Stimulated activated naive B cell treated with anti-CD40 and anti-IgM and Interleukin-4, amounts not matched to agents 10 μg/mL and 1 μg/mL and 100 μg/mL, for 72 hours (primary cell): ENCODE measurements around the gene C1orf159.

Experiments
- ATAC-seq, 2 donors: fragments of 150-1000 bp; cut with Tn5 transposase; replicated peaks; 2 replicates each; pipeline ENCODE4 v1.10.0; 2021; ENCODE audit warnings: moderate library complexity in 1 of 2
- DNase-seq: peaks from one replicate; pipeline ENCODE4 v3.0.0; 2021
- H3K27ac Mint-ChIP-seq: one replicate; pipeline ENCODE4 v1.8.0; 2022; ENCODE audit warnings: mild to moderate bottlenecking, mixed read lengths
- H3K27me3 Mint-ChIP-seq, 2 donors: one replicate each; pipeline ENCODE4 v1.8.0; 2022; ENCODE audit warnings: mixed read lengths in 2 of 2
- H3K36me3 Mint-ChIP-seq, 2 donors: one replicate each; pipeline ENCODE4 v1.8.0; 2022; ENCODE audit warnings: mixed read lengths in 2 of 2, mild to moderate bottlenecking in 1 of 2
- H3K4me1 Mint-ChIP-seq, 2 donors: one replicate each; pipeline ENCODE4 v1.8.0; 2022; ENCODE audit warnings: mixed read lengths in 2 of 2, mild to moderate bottlenecking in 1 of 2
- H3K4me3 Mint-ChIP-seq, 2 donors: one replicate each; pipeline ENCODE4 v1.8.0; 2022; ENCODE audit warnings: mild to moderate bottlenecking in 2 of 2, mixed read lengths in 2 of 2, moderate library complexity in 1 of 2
- H3K9me3 Mint-ChIP-seq, 2 donors: one replicate each; pipeline ENCODE4 v1.8.0; 2022; ENCODE audit warnings: mixed read lengths in 2 of 2, mild to moderate bottlenecking in 1 of 2

The C1orf159 gene

DNA sequence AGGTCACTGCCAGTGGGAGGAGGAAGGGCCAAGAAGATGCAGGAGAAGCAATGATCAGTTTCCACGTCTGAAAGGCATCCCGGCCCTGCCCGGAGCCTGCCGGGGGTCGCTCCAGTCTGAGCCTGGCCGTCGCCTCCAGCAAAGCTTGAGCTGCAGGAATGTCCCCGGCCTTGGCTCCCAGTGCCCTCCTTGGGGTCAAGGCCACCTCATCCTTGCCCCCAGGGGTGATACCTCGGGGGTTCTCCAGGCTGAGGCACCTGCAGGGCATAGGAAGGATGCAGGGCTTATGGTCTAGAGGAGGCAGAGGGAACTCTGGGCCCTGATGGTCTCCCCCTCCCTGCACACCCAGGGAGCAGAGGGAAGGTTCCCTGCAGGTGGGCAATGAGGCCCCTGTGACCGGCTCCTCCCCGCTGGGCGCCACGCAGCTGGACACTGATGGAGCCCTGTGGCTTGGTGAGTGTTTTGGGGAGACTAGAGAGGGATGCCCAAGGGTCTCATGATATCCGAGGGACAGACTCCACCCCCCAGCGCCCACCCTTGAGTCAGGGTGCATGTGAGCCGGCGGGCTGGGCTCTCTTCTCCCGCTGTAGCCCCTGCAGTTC lies 61.7 kb downstream of the C1orf159 start:
- H3K27me3 Mint-ChIP-seq, result peaks cover 14 to 32% of the 10 kb centered on the region in 2 donors
- DNase-seq (no peak), ATAC-seq (no peak)
- no peak overlapping the region for H3K4me3 Mint-ChIP-seq
- no peak overlapping the region for H3K27ac Mint-ChIP-seq
- peaks cover 32 to 42% of the 10 kb centered on the region in 2 donors for H3K36me3 Mint-ChIP-seq
- H3K4me1 Mint-ChIP-seq, result peaks cover 12 to 14% of the 10 kb centered on the region in 2 donors
- H3K9me3 Mint-ChIP-seq, result no peaks in the 10 kb centered on the region

DNA sequence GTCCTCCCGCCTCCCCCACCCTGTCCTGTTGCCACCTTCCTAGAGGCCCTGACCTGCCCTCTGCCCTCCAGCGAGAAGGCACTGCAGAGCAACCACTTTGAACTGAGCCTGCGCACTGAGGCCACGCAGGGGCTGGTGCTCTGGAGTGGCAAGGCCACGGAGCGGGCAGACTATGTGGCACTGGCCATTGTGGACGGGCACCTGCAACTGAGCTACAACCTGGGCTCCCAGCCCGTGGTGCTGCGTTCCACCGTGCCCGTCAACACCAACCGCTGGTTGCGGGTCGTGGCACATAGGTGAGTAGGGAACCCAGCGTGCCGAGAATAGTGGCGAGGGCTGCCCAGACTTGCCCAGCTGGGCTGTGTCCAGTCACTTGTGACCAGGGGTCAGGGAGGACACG lies 62.2 kb downstream of the C1orf159 start:
- peaks cover 13 to 28% of the 10 kb centered on the region in 2 donors for H3K27me3 Mint-ChIP-seq
- ATAC-seq, result no peak
- H3K4me1 Mint-ChIP-seq, result peaks cover 9% of the 10 kb centered on the region in 2 donors

DNA sequence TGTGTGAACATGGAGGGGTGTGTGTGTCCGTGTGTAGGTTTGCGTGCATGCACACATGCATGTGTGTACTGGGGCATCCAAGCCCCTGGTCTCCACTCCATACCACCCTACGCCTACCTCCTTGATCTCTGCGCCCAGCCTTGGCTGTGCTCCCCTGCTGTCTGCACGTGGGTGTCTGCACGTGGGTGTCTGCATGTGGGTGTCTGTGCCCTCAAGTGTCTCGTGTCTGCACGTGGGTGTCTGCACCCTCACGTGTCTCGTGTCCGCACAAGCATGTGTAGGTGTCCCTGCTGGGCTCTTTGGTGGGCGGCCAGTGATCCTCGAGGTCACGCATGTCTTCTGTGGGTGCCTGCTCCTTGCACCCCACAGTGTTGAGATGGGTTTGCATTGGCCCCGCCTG lies 62.9 kb downstream of the C1orf159 start:
- DNase-seq (no peak), ATAC-seq (no peak)
- no peak overlapping the region for H3K27ac Mint-ChIP-seq
- H3K4me1 Mint-ChIP-seq, result peaks cover 2% of the 10 kb centered on the region in 2 donors
- peaks cover 6 to 21% of the 10 kb centered on the region in 2 donors for H3K27me3 Mint-ChIP-seq
- no peak overlapping the region for H3K4me3 Mint-ChIP-seq
- peaks cover 32 to 42% of the 10 kb centered on the region in 2 donors for H3K36me3 Mint-ChIP-seq
- H3K9me3 Mint-ChIP-seq, result no peaks in the 10 kb centered on the region

More for the DNA sequence above, 62.2 kb downstream of the C1orf159 start:
- peaks cover 32 to 42% of the 10 kb centered on the region in 2 donors for H3K36me3 Mint-ChIP-seq
- no peak overlapping the region for H3K4me3 Mint-ChIP-seq
- H3K27ac Mint-ChIP-seq, result no peak overlapping the region
- no peaks in the 10 kb centered on the region for H3K9me3 Mint-ChIP-seq
- no peak for DNase-seq

DNA sequence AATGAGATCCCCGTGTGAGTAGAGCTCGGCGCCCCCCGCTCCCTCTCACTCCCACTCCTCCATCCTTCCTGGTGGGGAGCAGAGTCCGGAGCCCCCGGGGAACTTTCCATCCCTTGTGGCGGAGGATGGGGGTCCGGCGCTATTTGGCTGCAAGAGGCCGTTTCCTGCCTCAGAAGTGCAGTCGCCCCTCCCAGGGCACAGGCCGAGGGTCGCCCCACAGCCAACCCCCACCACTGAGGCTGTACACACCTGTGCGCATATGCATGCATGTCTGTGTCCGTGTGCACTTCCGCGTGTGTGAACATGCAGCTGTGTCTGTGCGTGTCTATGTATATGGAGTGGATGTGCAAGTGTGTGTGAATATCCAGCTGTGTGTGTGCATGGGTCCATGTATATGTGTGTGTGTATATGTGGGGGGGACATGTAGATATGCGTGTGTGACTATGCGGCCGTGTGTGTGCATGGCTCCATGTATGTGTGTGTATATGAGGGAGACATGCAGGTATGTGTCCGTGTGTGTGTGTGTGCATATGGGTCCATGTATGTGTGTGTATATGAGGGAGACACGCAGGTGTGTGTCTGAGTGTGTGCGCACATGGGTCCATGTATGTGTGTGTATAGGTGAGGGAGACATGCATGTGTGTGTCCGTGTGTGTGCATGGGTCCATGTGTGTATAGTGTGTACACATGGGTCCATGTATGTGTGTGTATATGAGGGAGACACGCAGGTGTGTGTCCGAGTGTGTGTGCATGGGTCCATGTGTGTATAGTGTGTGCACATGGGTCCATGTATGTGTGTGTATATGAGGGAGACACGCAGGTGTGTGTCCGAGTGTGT lies 63.7 kb downstream of the C1orf159 start:
- Mint-ChIP-seq H3K4me1 (peaks cover 0 to 2% of the 10 kb centered on the region in 2 donors), H3K9me3 (no peaks in the 10 kb centered on the region), H3K27ac (no peak overlapping the region), H3K4me3 (no peak overlapping the region), H3K36me3 (peaks cover 36 to 45% of the 10 kb centered on the region in 2 donors), H3K27me3 (peaks cover 0 to 13% of the 10 kb centered on the region in 2 donors)
- DNase-seq (no peak), ATAC-seq (no peak)

DNA sequence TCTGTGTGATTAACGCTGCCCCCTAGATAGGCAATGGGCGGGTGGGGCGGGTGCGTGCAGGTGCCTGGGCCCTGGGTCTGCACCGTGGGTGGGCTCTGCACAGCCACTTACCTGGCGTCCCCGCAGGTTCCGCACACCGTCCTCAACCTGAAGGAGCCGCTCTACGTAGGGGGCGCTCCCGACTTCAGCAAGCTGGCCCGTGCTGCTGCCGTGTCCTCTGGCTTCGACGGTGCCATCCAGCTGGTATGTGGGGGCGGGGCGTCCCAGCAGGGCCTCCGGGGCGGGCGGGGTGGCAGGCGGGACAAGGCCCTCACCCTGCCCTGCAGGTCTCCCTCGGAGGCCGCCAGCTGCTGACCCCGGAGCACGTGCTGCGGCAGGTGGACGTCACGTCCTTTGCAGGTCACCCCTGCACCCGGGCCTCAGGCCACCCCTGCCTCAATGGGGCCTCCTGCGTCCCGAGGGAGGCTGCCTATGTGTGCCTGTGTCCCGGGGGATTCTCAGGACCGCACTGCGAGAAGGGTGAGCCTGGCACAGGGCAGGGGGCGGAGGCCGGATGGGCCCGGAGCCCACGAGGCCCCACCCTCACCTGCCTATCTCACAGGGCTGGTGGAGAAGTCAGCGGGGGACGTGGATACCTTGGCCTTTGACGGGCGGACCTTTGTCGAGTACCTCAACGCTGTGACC lies 64.6 kb downstream of the C1orf159 start:
- H3K9me3 Mint-ChIP-seq, result no peaks in the 10 kb centered on the region
- ATAC-seq (no peak), DNase-seq (no peak)
- H3K36me3 Mint-ChIP-seq, result peaks cover 40 to 50% of the 10 kb centered on the region in 2 donors
- no peak overlapping the region for H3K4me3 Mint-ChIP-seq
- H3K27me3 Mint-ChIP-seq, result peaks cover 0 to 5% of the 10 kb centered on the region in 2 donors
- no peak overlapping the region for H3K27ac Mint-ChIP-seq
- H3K4me1 Mint-ChIP-seq, result peaks cover 0 to 2% of the 10 kb centered on the region in 2 donors

DNA sequence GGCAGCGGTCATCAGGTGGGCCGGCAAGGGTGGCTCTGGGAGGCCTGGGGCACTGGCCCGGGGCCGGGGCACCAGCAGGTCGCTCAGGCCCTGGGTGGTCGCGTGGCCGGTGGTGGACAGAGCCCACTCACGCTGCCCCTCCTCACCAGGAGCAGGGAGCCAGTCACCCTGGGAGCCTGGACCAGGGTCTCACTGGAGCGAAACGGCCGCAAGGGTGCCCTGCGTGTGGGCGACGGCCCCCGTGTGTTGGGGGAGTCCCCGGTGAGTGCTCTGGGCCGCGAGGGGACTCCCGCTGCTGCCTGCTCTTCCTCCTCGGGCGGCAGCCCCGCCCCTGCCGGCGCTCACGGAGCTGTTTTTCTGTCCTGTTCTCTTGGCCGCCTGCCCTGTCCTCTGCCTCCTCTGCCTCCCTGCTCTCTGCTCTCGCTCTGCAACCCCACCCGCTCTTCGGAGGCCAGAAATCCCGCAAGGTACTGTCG lies 65.3 kb downstream of the C1orf159 start:
- Mint-ChIP-seq H3K27ac (no peak overlapping the region), H3K27me3 (no peaks in the 10 kb centered on the region), H3K36me3 (peaks cover 38 to 52% of the 10 kb centered on the region in 2 donors), H3K4me3 (no peak overlapping the region), H3K4me1 (peaks cover 0 to 2% of the 10 kb centered on the region in 2 donors), H3K9me3 (no peaks in the 10 kb centered on the region)
- ATAC-seq, result peak; percentile 36 to 59
- DNase-seq, result no peak

DNA sequence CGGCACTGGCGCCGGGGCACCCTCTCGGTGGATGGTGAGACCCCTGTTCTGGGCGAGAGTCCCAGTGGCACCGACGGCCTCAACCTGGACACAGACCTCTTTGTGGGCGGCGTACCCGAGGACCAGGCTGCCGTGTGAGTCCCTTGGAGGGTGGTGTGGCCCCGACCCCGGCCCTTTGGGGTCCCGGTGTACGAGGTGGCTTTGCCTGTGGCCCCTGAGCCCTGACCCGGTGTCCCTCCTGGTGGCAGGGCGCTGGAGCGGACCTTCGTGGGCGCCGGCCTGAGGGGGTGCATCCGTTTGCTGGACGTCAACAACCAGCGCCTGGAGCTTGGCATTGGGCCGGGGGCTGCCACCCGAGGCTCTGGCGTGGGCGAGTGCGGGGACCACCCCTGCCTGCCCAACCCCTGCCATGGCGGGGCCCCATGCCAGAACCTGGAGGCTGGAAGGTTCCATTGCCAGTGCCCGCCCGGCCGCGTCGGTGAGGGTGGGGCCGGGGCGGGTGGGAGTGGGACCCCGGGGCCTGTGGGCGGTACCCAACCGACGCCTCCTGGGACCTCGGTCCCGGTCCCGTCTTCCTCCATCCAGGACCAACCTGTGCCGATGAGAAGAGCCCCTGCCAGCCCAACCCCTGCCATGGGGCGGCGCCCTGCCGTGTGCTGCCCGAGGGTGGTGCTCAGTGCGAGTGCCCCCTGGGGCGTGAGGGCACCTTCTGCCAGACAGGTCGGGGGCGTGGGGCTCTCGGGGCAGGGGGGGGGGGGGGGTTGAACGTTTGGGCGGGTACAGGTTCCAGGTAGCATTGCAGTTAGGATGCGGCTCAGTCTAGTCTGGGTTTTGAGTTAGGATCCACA lies 66.3 kb downstream of the C1orf159 start:
- Mint-ChIP-seq H3K36me3 (peaks cover 40 to 51% of the 10 kb centered on the region in 2 donors), H3K27me3 (no peaks in the 10 kb centered on the region), H3K4me3 (no peak overlapping the region), H3K27ac (peak overlapping the region; percentile 14), H3K9me3 (no peaks in the 10 kb centered on the region), H3K4me1 (peaks cover 0 to 2% of the 10 kb centered on the region in 2 donors)
- ATAC-seq, result no peak
- DNase-seq, result no peak

DNA sequence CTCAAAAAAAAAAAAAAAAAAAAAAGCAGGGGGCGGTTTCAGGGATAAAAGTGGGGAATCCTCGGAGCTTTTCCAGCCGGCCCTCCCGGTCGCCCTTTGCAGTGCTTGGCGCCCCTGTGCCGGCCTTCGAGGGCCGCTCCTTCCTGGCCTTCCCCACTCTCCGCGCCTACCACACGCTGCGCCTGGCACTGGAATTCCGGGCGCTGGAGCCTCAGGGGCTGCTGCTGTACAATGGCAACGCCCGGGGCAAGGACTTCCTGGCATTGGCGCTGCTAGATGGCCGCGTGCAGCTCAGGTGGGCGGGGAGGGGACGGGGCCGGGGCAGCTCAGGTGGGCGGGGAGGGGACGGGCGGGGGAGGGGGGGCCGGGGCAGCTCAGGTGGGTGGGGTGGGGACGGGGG lies 67.1 kb downstream of the C1orf159 start:
- H3K4me3 Mint-ChIP-seq, result no peak overlapping the region
- ATAC-seq (no peak), DNase-seq (no peak)
- no peak overlapping the region for H3K27ac Mint-ChIP-seq
- H3K4me1 Mint-ChIP-seq, result peaks cover 0 to 2% of the 10 kb centered on the region in 2 donors
- H3K9me3 Mint-ChIP-seq, result no peaks in the 10 kb centered on the region
- H3K36me3 Mint-ChIP-seq, result peaks cover 43 to 55% of the 10 kb centered on the region in 2 donors
- no peaks in the 10 kb centered on the region for H3K27me3 Mint-ChIP-seq

DNA sequence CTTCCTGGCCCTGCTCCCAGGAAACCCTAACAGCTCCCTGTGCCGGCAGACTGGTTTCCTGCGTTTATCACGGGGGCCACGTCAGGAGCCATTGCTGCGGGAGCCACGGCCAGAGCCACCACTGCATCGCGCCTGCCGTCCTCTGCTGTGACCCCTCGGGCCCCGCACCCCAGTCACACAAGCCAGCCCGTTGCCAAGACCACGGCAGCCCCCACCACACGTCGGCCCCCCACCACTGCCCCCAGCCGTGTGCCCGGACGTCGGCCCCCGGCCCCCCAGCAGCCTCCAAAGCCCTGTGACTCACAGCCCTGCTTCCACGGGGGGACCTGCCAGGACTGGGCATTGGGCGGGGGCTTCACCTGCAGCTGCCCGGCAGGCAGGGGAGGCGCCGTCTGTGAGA lies 67.9 kb downstream of the C1orf159 start:
- H3K4me3 Mint-ChIP-seq, result no peak overlapping the region
- H3K9me3 Mint-ChIP-seq, result no peaks in the 10 kb centered on the region
- peaks cover 0 to 5% of the 10 kb centered on the region in 2 donors for H3K4me1 Mint-ChIP-seq
- H3K36me3 Mint-ChIP-seq, result peaks cover 42 to 57% of the 10 kb centered on the region in 2 donors
- ATAC-seq, result no peak
- no peaks in the 10 kb centered on the region for H3K27me3 Mint-ChIP-seq
- no peak overlapping the region for H3K27ac Mint-ChIP-seq
- no peak for DNase-seq

DNA sequence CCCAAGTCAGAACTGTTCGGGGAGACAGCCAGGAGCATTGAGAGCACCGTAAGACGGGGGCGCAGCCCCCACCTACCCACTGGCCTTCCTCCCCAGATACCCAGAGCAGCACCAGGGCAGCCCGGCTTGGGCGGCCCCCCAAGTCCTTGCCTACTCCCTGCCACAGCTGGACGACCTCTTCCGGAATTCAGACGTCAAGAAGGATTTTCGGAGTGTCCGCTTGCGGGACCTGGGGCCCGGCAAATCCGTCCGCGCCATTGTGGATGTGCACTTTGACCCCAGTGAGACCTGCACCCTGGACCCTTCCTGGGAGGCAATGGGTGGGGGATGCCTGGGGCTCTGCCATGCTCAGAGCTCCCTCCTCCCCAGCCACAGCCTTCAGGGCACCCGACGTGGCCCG lies 68.5 kb downstream of the C1orf159 start:
- no peak overlapping the region for H3K27ac Mint-ChIP-seq
- no peaks in the 10 kb centered on the region for H3K27me3 Mint-ChIP-seq
- peaks cover 0 to 7% of the 10 kb centered on the region in 2 donors for H3K4me1 Mint-ChIP-seq
- H3K4me3 Mint-ChIP-seq, result no peak overlapping the region
- DNase-seq (no peak), ATAC-seq (no peak)
- no peaks in the 10 kb centered on the region for H3K9me3 Mint-ChIP-seq
- H3K36me3 Mint-ChIP-seq, result peaks cover 42 to 57% of the 10 kb centered on the region in 2 donors

DNA sequence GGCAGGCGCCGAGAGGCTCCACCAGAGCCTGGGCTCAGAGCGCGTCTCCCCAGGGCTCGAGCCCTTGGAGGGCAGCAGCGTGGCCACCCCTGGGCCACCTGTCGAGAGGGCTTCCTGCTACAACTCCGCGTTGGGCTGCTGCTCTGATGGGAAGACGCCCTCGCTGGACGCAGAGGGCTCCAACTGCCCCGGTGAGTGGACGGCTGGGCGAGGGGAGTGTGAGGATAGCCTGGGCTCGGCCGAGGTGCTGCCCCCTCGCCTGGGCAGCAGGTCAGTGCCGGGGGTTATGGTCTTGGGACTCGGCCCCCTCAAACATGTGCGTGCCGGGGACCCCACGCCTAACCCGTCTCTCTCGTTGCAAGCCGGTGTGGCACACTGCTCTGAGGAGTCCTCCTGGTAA lies 69.1 kb downstream of the C1orf159 start:
- Mint-ChIP-seq H3K27ac (no peak overlapping the region), H3K9me3 (no peaks in the 10 kb centered on the region), H3K4me3 (no peak overlapping the region), H3K27me3 (no peaks in the 10 kb centered on the region), H3K36me3 (peaks cover 47 to 56% of the 10 kb centered on the region in 2 donors), H3K4me1 (peaks cover 0 to 7% of the 10 kb centered on the region in 2 donors)
- DNase-seq (no peak), ATAC-seq (no peak)

DNA sequence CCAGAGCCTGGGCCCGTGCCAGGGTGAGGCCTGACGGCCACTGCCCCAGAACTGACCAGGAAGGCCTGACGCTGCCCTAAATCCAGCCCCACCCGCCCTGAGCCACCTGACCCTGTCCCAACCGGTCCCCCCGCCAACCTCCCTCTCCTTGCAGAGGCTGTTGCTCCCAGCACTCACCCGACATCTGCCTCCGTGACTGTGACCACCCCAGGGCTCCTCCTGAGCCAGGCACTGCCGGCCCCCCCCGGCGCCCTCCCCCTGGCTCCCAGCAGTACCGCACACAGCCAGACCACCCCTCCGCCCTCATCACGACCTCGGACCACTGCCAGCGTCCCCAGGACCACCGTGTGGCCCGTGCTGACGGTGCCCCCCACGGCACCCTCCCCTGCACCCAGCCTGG lies 69.6 kb downstream of the C1orf159 start:
- Mint-ChIP-seq H3K4me3 (no peak overlapping the region), H3K4me1 (peaks cover 0 to 7% of the 10 kb centered on the region in 2 donors), H3K36me3 (peaks cover 47 to 56% of the 10 kb centered on the region in 2 donors), H3K27ac (no peak overlapping the region), H3K9me3 (no peaks in the 10 kb centered on the region), H3K27me3 (no peaks in the 10 kb centered on the region)
- no peak for ATAC-seq
- DNase-seq, result no peak

DNA sequence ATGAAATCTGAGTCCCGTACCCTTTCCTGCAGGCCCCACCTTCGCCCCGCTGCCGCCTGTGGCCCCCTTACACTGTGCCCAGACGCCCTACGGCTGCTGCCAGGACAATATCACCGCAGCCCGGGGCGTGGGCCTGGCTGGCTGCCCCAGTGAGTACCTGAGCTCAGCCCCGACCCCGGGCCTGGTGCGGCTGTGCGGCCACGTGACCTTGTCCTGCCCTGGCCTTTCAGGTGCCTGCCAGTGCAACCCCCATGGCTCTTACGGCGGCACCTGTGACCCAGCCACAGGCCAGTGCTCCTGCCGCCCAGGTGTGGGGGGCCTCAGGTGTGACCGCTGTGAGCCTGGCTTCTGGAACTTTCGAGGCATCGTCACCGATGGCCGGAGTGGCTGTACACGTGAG lies 70.8 kb downstream of the C1orf159 start:
- no peak overlapping the region for H3K27ac Mint-ChIP-seq

More for the DNA sequence above, 70.8 kb downstream of the C1orf159 start:
- ATAC-seq (no peak), DNase-seq (no peak)
- no peaks in the 10 kb centered on the region for H3K9me3 Mint-ChIP-seq
- H3K36me3 Mint-ChIP-seq, result peaks cover 41 to 49% of the 10 kb centered on the region in 2 donors
- H3K4me1 Mint-ChIP-seq, result peaks cover 2 to 6% of the 10 kb centered on the region in 2 donors
- H3K4me3 Mint-ChIP-seq, result no peak overlapping the region
- H3K27me3 Mint-ChIP-seq, result no peaks in the 10 kb centered on the region
